HL-60 (cell line): Measurements from ENCODE around the gene IGF2BP3.

Source experiments
- CTCF ChIP-seq: IDR thresholded peaks from one replicate; pipeline ENCODE4 v1.5.1; 2011; ENCODE audit warnings: low read length, control low read depth, inconsistent platforms; ENCODE audit not compliant: insufficient read depth
- GABPA ChIP-seq: IDR thresholded peaks from 2 replicates; pipeline ENCODE4 v1.6.1; 2012; ENCODE audit warnings: low read depth
- POLR2AphosphoS5 ChIP-seq: IDR thresholded peaks from 2 replicates; pipeline ENCODE4 v1.6.1; 2012; ENCODE audit warnings: low read depth
- REST ChIP-seq: IDR thresholded peaks from 2 replicates; pipeline ENCODE4 v1.6.1; 2012; ENCODE audit warnings: low read depth; ENCODE audit not compliant: insufficient replicate concordance
- SPI1 ChIP-seq: IDR thresholded peaks from 2 replicates; pipeline ENCODE4 v1.6.1; 2012; ENCODE audit warnings: low read depth, mild to moderate bottlenecking, borderline replicate concordance

- TF ChIP-seq CTCF, result no peak
- TF ChIP-seq POLR2AphosphoS5, result no peak
- no peak for TF ChIP-seq GABPA
- no peak for TF ChIP-seq REST
- TF ChIP-seq SPI1, result no peak
Observed at GRCh38 chr7:23292623-23293022, 177.7 kb downstream of the IGF2BP3 start.
